Neutrophil (primary cell): ENCODE results near the gene FGR.

Experiments
- H3K27ac ChIP-seq: fragments of 200-600 bp; sonication (generic); 2 replicates; pipeline ENCODE4 v1.5.1; 2016; ENCODE audit warnings: mild to moderate bottlenecking, moderate library complexity
- H3K27me3 ChIP-seq: fragments of 200-600 bp; sonication (generic); 2 replicates; pipeline ENCODE4 v1.6.0; 2016; ENCODE audit warnings: mild to moderate bottlenecking
- H3K36me3 ChIP-seq: fragments of 200-600 bp; sonication (generic); 2 replicates; pipeline ENCODE4 v1.5.1; 2017
- H3K4me1 ChIP-seq, 2 experiments: fragments of 200-600 bp in 1 of 2; sonication (generic) in 1 of 2; 1 replicate in 1 of 2; 2 replicates in 1 of 2; pipeline versions ENCODE4 v1.5.1 to v1.6.1; 2013 to 2016; ENCODE audit warnings: low read depth in 1 of 2, low read length in 1 of 2, mild to moderate bottlenecking in 1 of 2, moderate library complexity in 1 of 2; ENCODE audit not compliant: control insufficient read depth in 1 of 2, insufficient read depth in 1 of 2
- H3K4me3 ChIP-seq, 2 experiments: fragments of 200-600 bp in 1 of 2; sonication (generic) in 1 of 2; 1 replicate in 1 of 2; 2 replicates in 1 of 2; pipeline ENCODE4 v1.5.1; 2013 to 2016; ENCODE audit warnings: low read depth in 1 of 2, low read length in 1 of 2, mild to moderate bottlenecking in 1 of 2, moderate library complexity in 1 of 2
- H3K9me3 ChIP-seq: fragments of 200-600 bp; sonication (generic); 2 replicates; pipeline ENCODE4 v1.5.1; 2016
- TF ChIP-seq, protein P1 (sequence below): fragments of 200-600 bp; sonication (generic); IDR thresholded peaks from 2 replicates; pipeline ENCODE4 v1.5.1; 2016; ENCODE audit warnings: antibody characterized with exemption

The FGR gene

GRCh38 chr1:27596986-27597385 lies 38.0 kb downstream of the FGR start:
- H3K36me3 ChIP-seq: no peaks in the 10 kb centered on the region
- H3K9me3 ChIP-seq: no peaks in the 10 kb centered on the region
- H3K4me1 ChIP-seq: peaks cover 0 to 2% of the 10 kb centered on the region in 2 experiments
- no peak overlapping the region for H3K4me3 ChIP-seq
- H3K27me3 ChIP-seq: peaks cover 33% of the 10 kb centered on the region
- TF ChIP-seq, protein P1, sequence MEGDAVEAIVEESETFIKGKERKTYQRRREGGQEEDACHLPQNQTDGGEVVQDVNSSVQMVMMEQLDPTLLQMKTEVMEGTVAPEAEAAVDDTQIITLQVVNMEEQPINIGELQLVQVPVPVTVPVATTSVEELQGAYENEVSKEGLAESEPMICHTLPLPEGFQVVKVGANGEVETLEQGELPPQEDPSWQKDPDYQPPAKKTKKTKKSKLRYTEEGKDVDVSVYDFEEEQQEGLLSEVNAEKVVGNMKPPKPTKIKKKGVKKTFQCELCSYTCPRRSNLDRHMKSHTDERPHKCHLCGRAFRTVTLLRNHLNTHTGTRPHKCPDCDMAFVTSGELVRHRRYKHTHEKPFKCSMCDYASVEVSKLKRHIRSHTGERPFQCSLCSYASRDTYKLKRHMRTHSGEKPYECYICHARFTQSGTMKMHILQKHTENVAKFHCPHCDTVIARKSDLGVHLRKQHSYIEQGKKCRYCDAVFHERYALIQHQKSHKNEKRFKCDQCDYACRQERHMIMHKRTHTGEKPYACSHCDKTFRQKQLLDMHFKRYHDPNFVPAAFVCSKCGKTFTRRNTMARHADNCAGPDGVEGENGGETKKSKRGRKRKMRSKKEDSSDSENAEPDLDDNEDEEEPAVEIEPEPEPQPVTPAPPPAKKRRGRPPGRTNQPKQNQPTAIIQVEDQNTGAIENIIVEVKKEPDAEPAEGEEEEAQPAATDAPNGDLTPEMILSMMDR: no peak
- no peak overlapping the region for H3K27ac ChIP-seq

DNA sequence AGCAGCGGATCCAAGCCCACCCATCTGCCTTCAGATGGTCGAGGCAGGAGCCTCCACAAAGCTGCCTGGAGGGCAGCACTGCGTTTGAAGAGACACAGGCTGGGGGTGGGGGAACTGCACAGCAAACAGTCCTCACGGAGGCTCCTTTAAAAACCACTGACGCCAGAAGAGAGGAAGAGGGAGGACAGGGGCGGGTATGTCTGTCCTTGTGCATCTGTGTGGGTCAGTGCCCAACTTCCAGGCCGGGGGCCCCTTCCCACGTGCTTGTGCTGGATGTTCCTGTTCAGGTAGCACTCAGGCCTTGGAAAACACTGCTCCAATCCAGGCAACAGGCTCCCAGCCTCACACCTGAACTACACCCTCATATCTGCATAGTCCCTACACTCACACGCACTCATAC lies 38.7 kb downstream of the FGR start:
- H3K9me3 ChIP-seq: no peaks in the 10 kb centered on the region
- H3K36me3 ChIP-seq: no peaks in the 10 kb centered on the region
- H3K27me3 ChIP-seq: peaks cover 25% of the 10 kb centered on the region
- no peak overlapping the region for H3K27ac ChIP-seq
- TF ChIP-seq, protein P1: no peak
- H3K4me3 ChIP-seq: no peak overlapping the region
- no peaks in the 10 kb centered on the region for H3K4me1 ChIP-seq

GRCh38 chr1:27595597-27595996 lies 39.4 kb downstream of the FGR start:
- Histone ChIP-seq H3K4me3 (no peak overlapping the region), H3K9me3 (no peaks in the 10 kb centered on the region), H3K4me1 (no peaks in the 10 kb centered on the region), H3K27ac (no peak overlapping the region), H3K36me3 (no peaks in the 10 kb centered on the region), H3K27me3 (peaks cover 19% of the 10 kb centered on the region)
- TF ChIP-seq, protein P1: no peak

DNA sequence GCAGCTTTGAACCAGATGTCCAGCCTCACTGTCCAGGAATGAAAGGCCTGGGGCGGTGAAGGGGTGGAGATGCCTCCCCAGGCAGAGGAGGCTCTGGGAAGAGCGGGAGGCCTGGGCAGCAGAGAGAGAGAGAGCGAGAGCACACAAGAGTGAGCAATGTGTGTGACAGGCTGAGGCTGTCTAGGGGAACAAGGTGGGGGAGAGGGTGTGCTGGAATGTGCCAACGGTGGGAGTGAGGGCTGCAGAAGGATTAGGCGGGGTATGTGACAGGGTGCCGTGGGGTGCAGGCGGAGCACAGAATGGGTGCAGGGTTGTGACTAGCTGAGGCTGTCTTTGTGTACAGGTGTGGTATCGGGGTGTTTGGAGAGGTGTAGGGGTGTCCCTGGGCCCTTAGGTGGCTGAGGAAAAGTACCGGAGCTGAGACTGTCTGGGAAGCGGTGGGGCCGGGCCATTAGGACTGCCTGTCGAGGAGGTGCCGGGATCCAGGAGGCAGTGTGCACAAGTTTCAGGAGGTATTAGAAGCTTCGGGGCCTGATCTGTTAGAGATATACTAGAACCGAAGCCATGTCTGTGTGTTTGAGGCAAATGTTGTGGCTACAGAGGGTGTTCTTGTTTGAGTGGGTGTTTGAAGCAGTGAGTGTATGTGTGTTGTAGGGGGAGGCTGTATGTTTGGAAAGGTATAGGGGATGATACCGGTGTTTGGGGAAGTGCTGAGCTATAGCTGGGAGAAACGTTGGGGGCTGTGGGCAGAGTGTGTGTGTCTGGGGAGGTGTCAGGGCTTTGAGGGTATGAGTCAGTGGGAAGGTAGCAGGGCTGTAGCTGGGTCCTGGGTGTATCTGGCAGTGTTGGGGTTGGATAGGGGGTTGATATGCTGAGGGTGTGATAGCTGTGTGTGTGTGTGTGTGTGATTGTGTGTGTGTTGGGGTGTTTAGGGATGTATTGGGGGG lies 40.1 kb downstream of the FGR start:
- no peaks in the 10 kb centered on the region for H3K36me3 ChIP-seq
- H3K27ac ChIP-seq: no peak overlapping the region
- TF ChIP-seq, protein P1: no peak
- H3K4me3 ChIP-seq: no peak overlapping the region
- H3K9me3 ChIP-seq: no peaks in the 10 kb centered on the region
- H3K27me3 ChIP-seq: peaks cover 11% of the 10 kb centered on the region
- no peaks in the 10 kb centered on the region for H3K4me1 ChIP-seq

DNA sequence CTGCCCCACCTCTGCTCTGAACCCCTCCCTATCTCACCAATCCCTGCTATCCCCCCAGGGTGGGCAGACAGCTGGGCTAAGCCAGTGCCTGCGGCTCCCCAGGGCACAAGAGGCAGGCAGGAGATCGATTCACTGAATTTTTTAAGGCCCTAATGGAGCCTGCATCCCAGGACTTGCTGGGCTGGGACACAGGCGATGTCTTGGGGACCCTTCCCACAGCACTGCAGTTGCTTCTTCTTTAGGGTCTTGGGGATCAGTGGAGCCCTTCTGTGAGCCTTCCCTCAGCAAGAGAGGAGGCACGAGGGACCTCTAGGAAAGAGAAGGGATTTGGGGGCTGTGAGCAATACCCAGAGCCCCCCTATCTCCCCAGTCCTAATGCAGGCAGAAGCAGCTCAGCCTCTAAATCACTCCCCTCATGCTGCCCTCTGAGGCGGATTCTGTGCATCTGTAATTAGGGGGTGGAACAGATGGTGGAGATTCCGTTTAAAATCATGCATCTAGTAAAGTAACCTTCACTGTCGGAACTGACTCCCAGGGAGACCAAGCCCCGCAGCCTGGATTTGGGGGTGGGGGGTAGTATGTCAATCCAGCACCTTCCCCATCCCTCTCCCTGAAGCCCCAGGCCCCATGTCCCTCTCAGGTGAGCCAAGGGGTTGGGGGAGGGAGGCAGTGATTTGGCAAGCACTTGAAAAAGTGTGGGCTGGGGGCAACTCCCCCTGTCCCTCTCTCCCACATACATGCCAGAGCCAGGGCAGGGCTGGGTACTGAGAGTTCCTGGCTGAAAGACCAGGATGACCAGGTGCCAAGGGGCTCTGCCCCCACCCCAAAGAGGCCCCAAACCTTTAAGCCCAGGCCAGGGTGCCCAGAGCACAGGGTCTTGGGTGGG lies 41.1 kb downstream of the FGR start:
- H3K27ac ChIP-seq: no peak overlapping the region
- no peak overlapping the region for H3K4me3 ChIP-seq
- TF ChIP-seq, protein P1: no peak
- no peaks in the 10 kb centered on the region for H3K9me3 ChIP-seq
- H3K4me1 ChIP-seq: no peaks in the 10 kb centered on the region
- no peaks in the 10 kb centered on the region for H3K36me3 ChIP-seq
- peaks cover 2% of the 10 kb centered on the region for H3K27me3 ChIP-seq
